Neutrophil (primary cell): ENCODE results near the gene PLEKHM3.
A peak's percentile ranks its signal among the peaks of the same experiment; 100 is the strongest.

ENCODE experiments used
- H3K27ac ChIP-seq: fragments of 200-600 bp; sonication (generic); 2 replicates; pipeline ENCODE4 v1.5.1; 2016; ENCODE audit warnings: mild to moderate bottlenecking, moderate library complexity
- H3K27me3 ChIP-seq: fragments of 200-600 bp; sonication (generic); 2 replicates; pipeline ENCODE4 v1.6.0; 2016; ENCODE audit warnings: mild to moderate bottlenecking
- H3K36me3 ChIP-seq: fragments of 200-600 bp; sonication (generic); 2 replicates; pipeline ENCODE4 v1.5.1; 2017
- H3K4me1 ChIP-seq, 2 experiments: fragments of 200-600 bp in 1 of 2; sonication (generic) in 1 of 2; 1 replicate in 1 of 2; 2 replicates in 1 of 2; pipeline versions ENCODE4 v1.5.1 to v1.6.1; 2013 to 2016; ENCODE audit warnings: low read depth in 1 of 2, low read length in 1 of 2, mild to moderate bottlenecking in 1 of 2, moderate library complexity in 1 of 2; ENCODE audit not compliant: control insufficient read depth in 1 of 2, insufficient read depth in 1 of 2
- H3K4me3 ChIP-seq, 2 experiments: fragments of 200-600 bp in 1 of 2; sonication (generic) in 1 of 2; 1 replicate in 1 of 2; 2 replicates in 1 of 2; pipeline ENCODE4 v1.5.1; 2013 to 2016; ENCODE audit warnings: low read depth in 1 of 2, low read length in 1 of 2, mild to moderate bottlenecking in 1 of 2, moderate library complexity in 1 of 2
- H3K9me3 ChIP-seq: fragments of 200-600 bp; sonication (generic); 2 replicates; pipeline ENCODE4 v1.5.1; 2016
- TF ChIP-seq, protein P1 (sequence below): fragments of 200-600 bp; sonication (generic); IDR thresholded peaks from 2 replicates; pipeline ENCODE4 v1.5.1; 2016; ENCODE audit warnings: antibody characterized with exemption

PLEKHM3 gene

DNA sequence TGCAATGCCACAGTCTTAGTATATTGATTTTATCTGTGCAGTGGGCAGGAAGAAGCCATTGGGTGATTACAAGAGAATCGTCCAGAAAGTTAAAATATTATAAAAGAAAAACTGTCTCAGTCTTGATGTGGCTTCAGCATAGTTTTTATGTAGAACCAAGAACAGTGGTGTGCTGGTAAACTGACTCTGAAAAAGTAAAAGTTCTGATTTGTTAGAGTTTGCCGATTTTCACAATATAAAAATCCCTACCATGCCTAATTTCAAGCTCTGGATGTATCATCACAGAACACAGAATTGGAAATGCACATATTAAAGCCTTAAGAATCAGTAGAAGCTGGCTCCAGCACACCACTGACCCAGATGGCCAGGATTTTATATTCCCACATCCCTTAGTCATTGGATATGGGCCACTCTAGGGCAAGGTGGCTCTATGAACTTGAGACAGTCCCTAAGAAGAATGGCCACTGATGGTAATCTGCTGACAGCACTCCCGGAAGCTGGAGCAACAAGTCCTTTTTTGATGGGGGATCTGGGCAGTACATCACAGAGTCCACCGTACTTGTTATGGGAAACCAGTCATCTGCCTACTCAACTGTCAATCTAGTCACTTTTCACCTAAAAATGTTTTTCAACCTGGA, 9.3 kb upstream of the PLEKHM3 start:
- H3K4me1 ChIP-seq: peaks cover 17 to 18% of the 10 kb centered on the region in 2 experiments
- H3K36me3 ChIP-seq: no peaks in the 10 kb centered on the region
- H3K27me3 ChIP-seq: no peaks in the 10 kb centered on the region
- no peaks in the 10 kb centered on the region for H3K9me3 ChIP-seq
- TF ChIP-seq, protein P1, sequence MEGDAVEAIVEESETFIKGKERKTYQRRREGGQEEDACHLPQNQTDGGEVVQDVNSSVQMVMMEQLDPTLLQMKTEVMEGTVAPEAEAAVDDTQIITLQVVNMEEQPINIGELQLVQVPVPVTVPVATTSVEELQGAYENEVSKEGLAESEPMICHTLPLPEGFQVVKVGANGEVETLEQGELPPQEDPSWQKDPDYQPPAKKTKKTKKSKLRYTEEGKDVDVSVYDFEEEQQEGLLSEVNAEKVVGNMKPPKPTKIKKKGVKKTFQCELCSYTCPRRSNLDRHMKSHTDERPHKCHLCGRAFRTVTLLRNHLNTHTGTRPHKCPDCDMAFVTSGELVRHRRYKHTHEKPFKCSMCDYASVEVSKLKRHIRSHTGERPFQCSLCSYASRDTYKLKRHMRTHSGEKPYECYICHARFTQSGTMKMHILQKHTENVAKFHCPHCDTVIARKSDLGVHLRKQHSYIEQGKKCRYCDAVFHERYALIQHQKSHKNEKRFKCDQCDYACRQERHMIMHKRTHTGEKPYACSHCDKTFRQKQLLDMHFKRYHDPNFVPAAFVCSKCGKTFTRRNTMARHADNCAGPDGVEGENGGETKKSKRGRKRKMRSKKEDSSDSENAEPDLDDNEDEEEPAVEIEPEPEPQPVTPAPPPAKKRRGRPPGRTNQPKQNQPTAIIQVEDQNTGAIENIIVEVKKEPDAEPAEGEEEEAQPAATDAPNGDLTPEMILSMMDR: peak; percentile 2
- H3K27ac ChIP-seq: no peak overlapping the region
- no peak overlapping the region for H3K4me3 ChIP-seq

DNA sequence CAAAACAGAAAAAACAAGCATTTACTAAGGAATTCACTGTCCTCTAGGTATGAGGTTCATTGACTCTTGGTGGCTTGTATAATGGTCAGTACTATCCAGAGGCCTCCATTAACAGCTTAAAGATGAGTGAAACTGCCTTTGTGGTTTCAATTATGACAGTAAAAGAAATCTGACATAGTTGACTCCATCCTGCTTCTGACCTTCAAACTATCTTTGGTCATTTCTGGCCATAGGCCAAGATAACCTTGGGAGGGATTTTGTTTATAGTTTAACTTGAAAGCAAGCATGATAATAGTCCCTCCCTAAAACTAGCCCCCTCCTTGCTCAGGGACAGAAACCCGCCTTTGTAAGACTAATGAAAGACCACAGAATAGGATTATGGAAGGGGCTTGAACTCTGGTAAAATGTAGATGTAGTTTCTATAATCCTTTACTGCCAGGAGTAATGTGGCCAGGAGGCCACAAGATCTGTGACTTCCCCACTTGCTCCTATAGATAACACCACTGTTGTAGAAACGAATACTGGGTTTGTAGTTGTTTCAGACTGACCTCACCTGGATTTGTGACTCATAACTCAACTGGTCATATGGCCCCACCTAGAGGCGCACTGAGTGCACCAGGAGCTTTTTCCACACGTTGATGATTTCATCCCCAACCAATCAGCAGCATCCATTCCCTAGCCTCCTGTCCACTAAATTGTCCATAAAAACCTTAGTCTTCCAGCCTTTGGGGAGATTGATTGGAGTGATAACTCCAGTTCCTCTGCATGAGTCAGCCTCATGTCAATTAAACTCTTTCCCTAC, 8.6 kb upstream of the PLEKHM3 start:
- TF ChIP-seq, protein P1: peak; percentile 10
- Histone ChIP-seq H3K27me3 (no peaks in the 10 kb centered on the region), H3K27ac (no peak overlapping the region), H3K4me1 (peaks cover 17 to 18% of the 10 kb centered on the region in 2 experiments), H3K9me3 (no peaks in the 10 kb centered on the region), H3K4me3 (no peak overlapping the region), H3K36me3 (no peaks in the 10 kb centered on the region)

DNA sequence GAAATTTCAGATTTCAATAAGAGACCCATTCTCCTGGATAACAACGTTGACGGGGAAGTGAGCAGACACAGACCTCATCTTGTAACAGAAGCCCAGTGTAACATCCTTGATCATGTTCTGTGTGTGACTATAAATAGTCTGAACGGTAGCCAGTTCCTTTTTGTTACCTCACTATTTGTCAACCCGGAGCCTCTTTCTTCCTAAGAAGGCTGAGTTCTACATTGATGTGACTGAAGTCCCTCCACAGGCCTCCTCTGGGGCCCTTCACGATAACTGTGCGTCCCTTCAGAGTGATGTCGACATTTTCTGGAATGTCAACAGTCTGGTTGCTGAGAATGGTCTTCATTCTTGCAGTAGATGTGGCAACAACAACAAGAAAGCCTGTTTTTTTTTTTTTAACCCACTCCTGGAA, 6.3 kb upstream of the PLEKHM3 start:
- peaks cover 17 to 18% of the 10 kb centered on the region in 2 experiments for H3K4me1 ChIP-seq
- no peak overlapping the region for H3K4me3 ChIP-seq
- H3K9me3 ChIP-seq: no peaks in the 10 kb centered on the region
- TF ChIP-seq, protein P1: no peak
- no peaks in the 10 kb centered on the region for H3K27me3 ChIP-seq
- H3K36me3 ChIP-seq: no peaks in the 10 kb centered on the region
- peak overlapping the region; percentile 69 for H3K27ac ChIP-seq

DNA sequence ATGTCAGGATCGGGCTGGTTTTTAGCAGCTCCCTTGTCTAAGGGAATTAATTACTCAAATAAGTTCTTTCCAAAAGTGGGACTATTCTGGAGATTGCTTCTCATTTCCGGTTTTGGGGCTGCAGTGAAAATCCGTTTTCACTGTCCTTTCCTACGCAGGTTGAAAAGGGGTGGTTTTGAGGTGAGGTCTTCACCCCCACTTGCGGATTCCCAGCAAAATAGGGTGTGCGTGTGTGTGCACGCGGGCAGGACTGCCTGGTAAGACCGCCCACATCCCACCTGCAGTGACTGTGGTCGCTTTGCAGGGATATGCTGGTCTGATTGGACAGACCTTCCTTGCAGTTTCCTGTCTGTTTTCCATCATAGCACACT, 472 bp upstream of the PLEKHM3 start:
- TF ChIP-seq, protein P1: no peak
- Histone ChIP-seq H3K27me3 (no peaks in the 10 kb centered on the region), H3K4me1 (peaks cover 24% of the 10 kb centered on the region in 2 experiments), H3K4me3 (peak overlapping the region; percentile 79 to 96), H3K27ac (peak overlapping the region; percentile 93), H3K9me3 (no peaks in the 10 kb centered on the region), H3K36me3 (no peaks in the 10 kb centered on the region)

DNA sequence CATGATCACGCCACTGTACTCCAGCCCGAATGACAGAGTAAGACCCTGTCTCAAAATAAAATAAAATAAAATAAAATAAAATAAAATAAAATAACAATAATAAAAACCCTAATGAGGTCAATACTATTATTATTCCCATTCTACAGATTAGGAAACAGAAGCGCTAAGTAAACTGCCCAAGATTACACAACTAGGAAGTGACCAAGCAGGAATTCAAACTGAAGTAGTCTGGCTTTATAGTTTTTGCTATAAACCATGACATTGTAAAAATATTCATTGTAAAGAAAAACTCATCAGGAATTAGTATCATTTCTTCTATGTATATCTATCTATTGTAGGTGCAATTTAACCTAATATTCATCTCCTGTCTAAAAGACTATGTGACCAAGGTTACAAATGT, 1.2 kb downstream of the PLEKHM3 start:
- peak overlapping the region; percentile 79 to 96 for H3K4me3 ChIP-seq
- H3K27me3 ChIP-seq: no peaks in the 10 kb centered on the region

More for the DNA sequence above, 1.2 kb downstream of the PLEKHM3 start:
- Histone ChIP-seq H3K36me3 (no peaks in the 10 kb centered on the region), H3K4me1 (peaks cover 22% of the 10 kb centered on the region in 2 experiments), H3K9me3 (no peaks in the 10 kb centered on the region), H3K27ac (peak overlapping the region; percentile 93)
- TF ChIP-seq, protein P1: no peak
